ENCODE measurements around the gene CHD5. TPM values are rescaled to one million over a fixed set of nuclear protein-coding genes. Genes with fewer than 3 reads are reported as not detected.

Gene CHD5
- total RNA-seq, 1 experiment from 2014 or later = 62.9 TPM

DNA sequence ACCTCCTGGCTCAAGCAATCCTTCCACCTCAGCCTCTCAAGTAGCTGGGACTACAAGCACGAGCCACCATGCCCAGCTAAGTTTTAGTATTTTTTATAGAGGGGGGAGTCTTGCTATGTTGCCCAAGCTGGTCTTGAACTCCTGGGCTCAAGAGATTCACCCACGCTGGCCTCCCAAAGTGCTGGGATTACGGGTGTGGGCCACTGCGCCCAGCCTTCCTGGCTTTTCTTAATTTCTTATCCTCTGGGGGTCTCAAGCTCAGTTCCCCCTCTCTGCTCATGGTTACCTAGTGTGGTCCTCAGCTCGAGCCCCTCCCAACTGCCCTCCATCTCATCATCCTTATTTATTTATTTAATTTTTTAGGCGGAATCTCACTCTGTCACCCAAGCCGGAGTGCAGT is 22.1 kb upstream of the CHD5 start:
- DNase-seq (ENCODE audit: low read depth, low spot score) = no peak
- no peak for ATAC-seq
- intact Hi-C loops (cut with micrococcal nuclease; ENCODE audit: unreplicated experiment) = no loop called here
- no peak for TF ChIP-seq POLR2AphosphoS5 (IDR thresholded peaks at IDR 0.05; ENCODE audit: low read depth, low read length)
- TF ChIP-seq SIN3A (IDR thresholded peaks at IDR 0.05; ENCODE audit: borderline replicate concordance, insufficient read depth, low read depth, low read length) = no peak
- no peak for TF ChIP-seq TCF7L2 (IDR thresholded peaks at IDR 0.05; ENCODE audit: low read depth, low read length)
- TF ChIP-seq, protein P1, sequence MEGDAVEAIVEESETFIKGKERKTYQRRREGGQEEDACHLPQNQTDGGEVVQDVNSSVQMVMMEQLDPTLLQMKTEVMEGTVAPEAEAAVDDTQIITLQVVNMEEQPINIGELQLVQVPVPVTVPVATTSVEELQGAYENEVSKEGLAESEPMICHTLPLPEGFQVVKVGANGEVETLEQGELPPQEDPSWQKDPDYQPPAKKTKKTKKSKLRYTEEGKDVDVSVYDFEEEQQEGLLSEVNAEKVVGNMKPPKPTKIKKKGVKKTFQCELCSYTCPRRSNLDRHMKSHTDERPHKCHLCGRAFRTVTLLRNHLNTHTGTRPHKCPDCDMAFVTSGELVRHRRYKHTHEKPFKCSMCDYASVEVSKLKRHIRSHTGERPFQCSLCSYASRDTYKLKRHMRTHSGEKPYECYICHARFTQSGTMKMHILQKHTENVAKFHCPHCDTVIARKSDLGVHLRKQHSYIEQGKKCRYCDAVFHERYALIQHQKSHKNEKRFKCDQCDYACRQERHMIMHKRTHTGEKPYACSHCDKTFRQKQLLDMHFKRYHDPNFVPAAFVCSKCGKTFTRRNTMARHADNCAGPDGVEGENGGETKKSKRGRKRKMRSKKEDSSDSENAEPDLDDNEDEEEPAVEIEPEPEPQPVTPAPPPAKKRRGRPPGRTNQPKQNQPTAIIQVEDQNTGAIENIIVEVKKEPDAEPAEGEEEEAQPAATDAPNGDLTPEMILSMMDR (IDR thresholded peaks at IDR 0.05) = no peak
- TF ChIP-seq, protein P2, sequence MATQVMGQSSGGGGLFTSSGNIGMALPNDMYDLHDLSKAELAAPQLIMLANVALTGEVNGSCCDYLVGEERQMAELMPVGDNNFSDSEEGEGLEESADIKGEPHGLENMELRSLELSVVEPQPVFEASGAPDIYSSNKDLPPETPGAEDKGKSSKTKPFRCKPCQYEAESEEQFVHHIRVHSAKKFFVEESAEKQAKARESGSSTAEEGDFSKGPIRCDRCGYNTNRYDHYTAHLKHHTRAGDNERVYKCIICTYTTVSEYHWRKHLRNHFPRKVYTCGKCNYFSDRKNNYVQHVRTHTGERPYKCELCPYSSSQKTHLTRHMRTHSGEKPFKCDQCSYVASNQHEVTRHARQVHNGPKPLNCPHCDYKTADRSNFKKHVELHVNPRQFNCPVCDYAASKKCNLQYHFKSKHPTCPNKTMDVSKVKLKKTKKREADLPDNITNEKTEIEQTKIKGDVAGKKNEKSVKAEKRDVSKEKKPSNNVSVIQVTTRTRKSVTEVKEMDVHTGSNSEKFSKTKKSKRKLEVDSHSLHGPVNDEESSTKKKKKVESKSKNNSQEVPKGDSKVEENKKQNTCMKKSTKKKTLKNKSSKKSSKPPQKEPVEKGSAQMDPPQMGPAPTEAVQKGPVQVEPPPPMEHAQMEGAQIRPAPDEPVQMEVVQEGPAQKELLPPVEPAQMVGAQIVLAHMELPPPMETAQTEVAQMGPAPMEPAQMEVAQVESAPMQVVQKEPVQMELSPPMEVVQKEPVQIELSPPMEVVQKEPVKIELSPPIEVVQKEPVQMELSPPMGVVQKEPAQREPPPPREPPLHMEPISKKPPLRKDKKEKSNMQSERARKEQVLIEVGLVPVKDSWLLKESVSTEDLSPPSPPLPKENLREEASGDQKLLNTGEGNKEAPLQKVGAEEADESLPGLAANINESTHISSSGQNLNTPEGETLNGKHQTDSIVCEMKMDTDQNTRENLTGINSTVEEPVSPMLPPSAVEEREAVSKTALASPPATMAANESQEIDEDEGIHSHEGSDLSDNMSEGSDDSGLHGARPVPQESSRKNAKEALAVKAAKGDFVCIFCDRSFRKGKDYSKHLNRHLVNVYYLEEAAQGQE (IDR thresholded peaks at IDR 0.05; ENCODE audit: insufficient read depth in 1 of 2, low read depth in 2 of 2, low read length in 1 of 2) = no peak
- Histone ChIP-seq H3K4me1 (ENCODE audit: control insufficient read depth, insufficient read depth, low read length) (peaks cover 15% of the 10 kb centered on the region), H3K27me3 (ENCODE audit: control insufficient read depth, insufficient read depth, low read length) (no peaks in the 10 kb centered on the region), H3K27ac (ENCODE audit: low read length) (no peak overlapping the region), H3K9me3 (ENCODE audit: control insufficient read depth, insufficient read depth, low read depth, low read length) (no peaks in the 10 kb centered on the region), H3K4me3 (ENCODE audit: low read depth in 2 of 2, low read length in 2 of 2) (no peak overlapping the region), H3K36me3 (ENCODE audit: control insufficient read depth, insufficient read depth, low read length) (peaks cover 21% of the 10 kb centered on the region)
- POLR2A ChIA-PET = no interaction called here
- CTCF ChIA-PET = no interaction called here
- no TSS peak for BruUV-seq (replicated peaks)
- in situ Hi-C loops (cut with HindIII; ENCODE audit: low pct_unique_long_range_greater_than_20kb, low sequenced_read_pairs) = no loop called here

DNA sequence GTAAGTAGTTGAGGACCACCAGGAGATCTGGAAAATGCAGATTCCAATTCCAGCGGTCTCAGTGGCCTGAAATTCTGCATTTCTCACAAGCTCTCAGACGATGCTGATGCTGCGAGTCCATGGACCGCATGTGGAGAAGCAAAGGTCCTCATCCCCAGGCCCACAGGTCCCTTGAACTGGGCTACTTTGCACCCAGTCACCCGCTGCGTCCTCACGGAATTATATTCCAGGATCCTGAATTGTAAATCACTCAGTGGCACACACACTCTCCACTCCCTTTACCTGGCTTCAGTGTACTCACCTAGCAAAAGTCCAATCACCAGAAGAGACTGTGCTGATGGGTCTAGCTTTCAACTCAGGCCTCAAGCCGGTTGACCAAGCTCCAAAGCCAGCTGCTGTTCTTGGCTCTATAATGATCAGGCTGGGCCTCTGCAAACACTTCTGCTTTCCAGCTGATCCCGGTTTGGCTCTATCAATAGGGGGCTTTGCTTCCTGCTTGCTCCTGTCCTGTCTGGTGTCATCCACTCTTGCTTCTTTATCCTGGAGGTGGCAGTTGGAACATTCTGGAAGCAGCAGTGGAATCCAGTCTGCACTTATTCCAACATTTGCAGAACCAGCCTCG is 20.2 kb upstream of the CHD5 start:
- in situ Hi-C loops (cut with HindIII; ENCODE audit: low pct_unique_long_range_greater_than_20kb, low sequenced_read_pairs) = no loop called here
- CTCF ChIA-PET = no interaction called here

More for the DNA sequence above, 20.2 kb upstream of the CHD5 start:
- no peaks in the 10 kb centered on the region for H3K9me3 ChIP-seq (ENCODE audit: control insufficient read depth, insufficient read depth, low read depth, low read length)
- peak overlapping the region; percentile 86 to 96 for H3K4me3 ChIP-seq (ENCODE audit: low read depth in 2 of 2, low read length in 2 of 2)
- POLR2A ChIA-PET = no interaction called here
- no peak for ATAC-seq
- no peak for DNase-seq (ENCODE audit: low read depth, low spot score)
- H3K4me1 ChIP-seq (ENCODE audit: control insufficient read depth, insufficient read depth, low read length) = peaks cover 15% of the 10 kb centered on the region
- BruUV-seq (replicated peaks) = no TSS peak
- intact Hi-C loops (cut with micrococcal nuclease; ENCODE audit: unreplicated experiment) = no loop called here
- TF ChIP-seq SIN3A (IDR thresholded peaks at IDR 0.05; ENCODE audit: borderline replicate concordance, insufficient read depth, low read depth, low read length) (no peak), TCF7L2 (IDR thresholded peaks at IDR 0.05; ENCODE audit: low read depth, low read length) (no peak), POLR2AphosphoS5 (IDR thresholded peaks at IDR 0.05; ENCODE audit: low read depth, low read length) (no peak)
- TF ChIP-seq, protein P2 (IDR thresholded peaks at IDR 0.05; ENCODE audit: insufficient read depth in 1 of 2, low read depth in 2 of 2, low read length in 1 of 2) = no peak
- TF ChIP-seq, protein P1 (IDR thresholded peaks at IDR 0.05) = no peak
- no peaks in the 10 kb centered on the region for H3K27me3 ChIP-seq (ENCODE audit: control insufficient read depth, insufficient read depth, low read length)
- peaks cover 26% of the 10 kb centered on the region for H3K36me3 ChIP-seq (ENCODE audit: control insufficient read depth, insufficient read depth, low read length)
- peak overlapping the region; percentile 99 for H3K27ac ChIP-seq (ENCODE audit: low read length)
